ENCODE data around the gene AFMID. TPM values are rescaled to one million over a fixed set of nuclear protein-coding genes. Genes with fewer than 3 reads are reported as not detected.
A peak's percentile ranks its signal among the peaks of the same experiment; 100 is the strongest.

The AFMID gene
- total RNA-seq, 2 donors from 2014 or later = 78.9 to 94.6 TPM

GRCh38 chr17:78202666-78203065, 15.5 kb downstream of the AFMID start:
- H3K4me3 ChIP-seq = no peak overlapping the region
- TF ChIP-seq POLR2A (IDR thresholded peaks at IDR 0.05) = no peak
- TF ChIP-seq, protein P1, sequence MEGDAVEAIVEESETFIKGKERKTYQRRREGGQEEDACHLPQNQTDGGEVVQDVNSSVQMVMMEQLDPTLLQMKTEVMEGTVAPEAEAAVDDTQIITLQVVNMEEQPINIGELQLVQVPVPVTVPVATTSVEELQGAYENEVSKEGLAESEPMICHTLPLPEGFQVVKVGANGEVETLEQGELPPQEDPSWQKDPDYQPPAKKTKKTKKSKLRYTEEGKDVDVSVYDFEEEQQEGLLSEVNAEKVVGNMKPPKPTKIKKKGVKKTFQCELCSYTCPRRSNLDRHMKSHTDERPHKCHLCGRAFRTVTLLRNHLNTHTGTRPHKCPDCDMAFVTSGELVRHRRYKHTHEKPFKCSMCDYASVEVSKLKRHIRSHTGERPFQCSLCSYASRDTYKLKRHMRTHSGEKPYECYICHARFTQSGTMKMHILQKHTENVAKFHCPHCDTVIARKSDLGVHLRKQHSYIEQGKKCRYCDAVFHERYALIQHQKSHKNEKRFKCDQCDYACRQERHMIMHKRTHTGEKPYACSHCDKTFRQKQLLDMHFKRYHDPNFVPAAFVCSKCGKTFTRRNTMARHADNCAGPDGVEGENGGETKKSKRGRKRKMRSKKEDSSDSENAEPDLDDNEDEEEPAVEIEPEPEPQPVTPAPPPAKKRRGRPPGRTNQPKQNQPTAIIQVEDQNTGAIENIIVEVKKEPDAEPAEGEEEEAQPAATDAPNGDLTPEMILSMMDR (IDR thresholded peaks at IDR 0.05) = no peak
- no peak overlapping the region for H3K27ac ChIP-seq
- H3K27me3 ChIP-seq = no peaks in the 10 kb centered on the region
- ATAC-seq (no peak), DNase-seq (no peak)
- peaks cover 0 to 10% of the 10 kb centered on the region in 2 donors for H3K36me3 ChIP-seq (replicated peaks in 1 of 2; ENCODE audit: insufficient read depth in 1 of 2, low read depth in 2 of 2)
- 85 to 99% methylated on average over 8 of the region's 8 CpGs for WGBS, 2 donors
- intact Hi-C loops (cut with DNase I) = no loop called here
- H3K9me3 ChIP-seq = no peaks in the 10 kb centered on the region
- H3K4me1 ChIP-seq = peaks cover 30% of the 10 kb centered on the region

DNA sequence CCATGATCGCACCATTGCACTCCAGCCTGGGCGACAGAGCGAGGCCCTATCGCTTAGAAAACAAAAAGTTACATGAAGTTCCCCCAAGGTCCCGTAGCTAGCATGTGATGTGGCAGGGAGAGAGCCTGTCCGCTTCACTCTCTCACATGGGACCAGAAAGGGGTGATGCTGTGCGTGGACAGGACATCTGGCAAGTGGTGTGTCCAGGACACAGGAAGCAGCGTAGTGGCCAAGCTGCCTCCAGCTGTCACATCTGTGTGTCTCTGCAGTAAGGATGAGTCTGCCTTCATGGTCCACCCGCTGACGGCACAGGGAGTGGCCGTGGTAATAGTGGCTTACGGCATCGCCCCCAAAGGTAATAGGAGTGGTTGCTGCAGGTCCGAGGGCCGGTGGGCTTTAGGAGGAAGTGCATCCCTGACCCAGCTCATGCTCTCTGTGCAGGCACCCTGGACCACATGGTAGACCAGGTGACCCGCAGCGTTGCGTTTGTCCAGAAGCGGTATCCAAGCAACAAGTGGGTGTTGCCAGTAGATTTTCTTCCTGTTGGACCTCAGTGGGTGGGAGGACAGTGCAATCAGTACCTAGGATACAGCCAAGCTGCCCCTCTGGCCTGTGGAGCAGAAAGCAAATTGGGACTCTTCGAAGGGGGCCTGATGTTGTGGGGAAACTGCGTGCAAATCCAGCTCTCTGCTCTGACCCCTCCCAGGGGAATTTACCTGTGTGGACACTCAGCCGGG, 17.4 kb downstream of the AFMID start:
- H3K36me3 ChIP-seq (replicated peaks in 1 of 2; ENCODE audit: insufficient read depth in 1 of 2, low read depth in 2 of 2) = peaks cover 0 to 10% of the 10 kb centered on the region in 2 donors
- intact Hi-C loops (cut with DNase I) = no loop called here
- H3K9me3 ChIP-seq = no peaks in the 10 kb centered on the region
- DNase-seq = no peak
- no peaks in the 10 kb centered on the region for H3K27me3 ChIP-seq
- ATAC-seq = peak; percentile 11
- H3K4me3 ChIP-seq = no peak overlapping the region
- WGBS, 2 donors = 90 to 91% methylated on average over 17 to 21 of the region's 22 CpGs
- H3K27ac ChIP-seq = no peak overlapping the region
- peaks cover 11% of the 10 kb centered on the region for H3K4me1 ChIP-seq
- TF ChIP-seq POLR2A (IDR thresholded peaks at IDR 0.05) = no peak
- TF ChIP-seq, protein P1 (IDR thresholded peaks at IDR 0.05) = no peak

- H3K4me3 ChIP-seq = no peak overlapping the region
- no peaks in the 10 kb centered on the region for H3K9me3 ChIP-seq
- no peak for TF ChIP-seq POLR2A (IDR thresholded peaks at IDR 0.05)
- TF ChIP-seq, protein P1 (IDR thresholded peaks at IDR 0.05) = no peak
- ATAC-seq (no peak), DNase-seq (no peak)
- peaks cover 4% of the 10 kb centered on the region for H3K4me1 ChIP-seq
- intact Hi-C loops (cut with DNase I) = no loop called here
- 88 to 94% methylated on average over 9 to 17 of the region's 17 CpGs for WGBS, 2 donors
- no peak overlapping the region for H3K27ac ChIP-seq
- no peaks in the 10 kb centered on the region for H3K27me3 ChIP-seq
- peaks cover 0 to 10% of the 10 kb centered on the region in 2 donors for H3K36me3 ChIP-seq (replicated peaks in 1 of 2; ENCODE audit: insufficient read depth in 1 of 2, low read depth in 2 of 2)
Measured at GRCh38 chr17:78205124-78205775, 18.1 kb downstream of the AFMID start.

GRCh38 chr17:78206298-78206697, 19.1 kb downstream of the AFMID start:
- Histone ChIP-seq H3K4me3 (no peak overlapping the region), H3K27me3 (no peaks in the 10 kb centered on the region), H3K9me3 (no peaks in the 10 kb centered on the region), H3K36me3 (replicated peaks in 1 of 2; ENCODE audit: insufficient read depth in 1 of 2, low read depth in 2 of 2) (peaks cover 0 to 10% of the 10 kb centered on the region in 2 donors), H3K4me1 (no peaks in the 10 kb centered on the region), H3K27ac (no peak overlapping the region)
- TF ChIP-seq, protein P1 (IDR thresholded peaks at IDR 0.05) = no peak
- TF ChIP-seq POLR2A (IDR thresholded peaks at IDR 0.05) = no peak
- intact Hi-C loops (cut with DNase I) = no loop called here
- no peak for DNase-seq
- ATAC-seq = no peak
- 84% methylated on average over 7 of the region's 7 CpGs for WGBS, 2 donors

Data from body of pancreas (tissue), 4 donors.